AG10803 (cell line): Measurements from ENCODE around the gene SOCS7.
"Not testable (repeated sequence)": the region's sequence is repeated elsewhere in the genome, so short reads cannot be mapped to it uniquely, and the experiment has no call there.

Source experiments
- DNase-seq: peaks from one replicate; pipeline ENCODE4 v3.0.0; 2010; ENCODE audit warnings: low read depth
- H3K4me3 ChIP-seq: 2 replicates; pipeline ENCODE4 v1.5.1; 2011; ENCODE audit warnings: mild to moderate bottlenecking, low read length, control low read depth
- TF ChIP-seq, protein P1 (sequence below): conservative IDR thresholded peaks from 2 replicates; pipeline ENCODE4 v1.5.1; 2011; ENCODE audit warnings: mild to moderate bottlenecking, low read length, control low read depth, inconsistent platforms

The SOCS7 gene

DNA sequence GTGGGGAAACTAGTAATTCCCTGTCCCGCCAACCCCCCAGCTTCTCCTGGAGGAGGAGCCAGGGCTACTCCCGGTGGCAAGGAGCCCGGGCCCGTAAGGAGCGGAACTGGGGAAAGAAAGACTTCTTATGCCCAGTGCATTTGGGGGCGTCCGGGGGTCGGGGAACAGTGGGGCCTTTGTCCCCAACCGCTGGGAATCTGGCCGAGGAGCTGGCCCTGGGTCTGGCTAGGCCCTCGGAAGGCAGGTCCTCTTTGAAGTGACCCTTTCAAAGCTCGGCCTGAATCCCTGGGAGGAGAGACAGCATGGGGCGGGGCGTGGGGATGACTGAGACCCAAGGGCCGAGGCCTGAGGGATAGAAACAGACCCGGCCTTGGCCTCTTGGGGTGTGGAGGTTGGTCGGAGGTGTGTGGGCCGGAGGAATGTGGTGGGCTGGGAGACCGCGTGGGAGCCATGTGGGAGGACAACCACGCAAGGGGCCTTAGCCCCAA, 82.6 kb downstream of the SOCS7 start:
- TF ChIP-seq, protein P1, sequence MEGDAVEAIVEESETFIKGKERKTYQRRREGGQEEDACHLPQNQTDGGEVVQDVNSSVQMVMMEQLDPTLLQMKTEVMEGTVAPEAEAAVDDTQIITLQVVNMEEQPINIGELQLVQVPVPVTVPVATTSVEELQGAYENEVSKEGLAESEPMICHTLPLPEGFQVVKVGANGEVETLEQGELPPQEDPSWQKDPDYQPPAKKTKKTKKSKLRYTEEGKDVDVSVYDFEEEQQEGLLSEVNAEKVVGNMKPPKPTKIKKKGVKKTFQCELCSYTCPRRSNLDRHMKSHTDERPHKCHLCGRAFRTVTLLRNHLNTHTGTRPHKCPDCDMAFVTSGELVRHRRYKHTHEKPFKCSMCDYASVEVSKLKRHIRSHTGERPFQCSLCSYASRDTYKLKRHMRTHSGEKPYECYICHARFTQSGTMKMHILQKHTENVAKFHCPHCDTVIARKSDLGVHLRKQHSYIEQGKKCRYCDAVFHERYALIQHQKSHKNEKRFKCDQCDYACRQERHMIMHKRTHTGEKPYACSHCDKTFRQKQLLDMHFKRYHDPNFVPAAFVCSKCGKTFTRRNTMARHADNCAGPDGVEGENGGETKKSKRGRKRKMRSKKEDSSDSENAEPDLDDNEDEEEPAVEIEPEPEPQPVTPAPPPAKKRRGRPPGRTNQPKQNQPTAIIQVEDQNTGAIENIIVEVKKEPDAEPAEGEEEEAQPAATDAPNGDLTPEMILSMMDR: no peak
- no peak for DNase-seq
- H3K4me3 ChIP-seq: no peak overlapping the region

DNA sequence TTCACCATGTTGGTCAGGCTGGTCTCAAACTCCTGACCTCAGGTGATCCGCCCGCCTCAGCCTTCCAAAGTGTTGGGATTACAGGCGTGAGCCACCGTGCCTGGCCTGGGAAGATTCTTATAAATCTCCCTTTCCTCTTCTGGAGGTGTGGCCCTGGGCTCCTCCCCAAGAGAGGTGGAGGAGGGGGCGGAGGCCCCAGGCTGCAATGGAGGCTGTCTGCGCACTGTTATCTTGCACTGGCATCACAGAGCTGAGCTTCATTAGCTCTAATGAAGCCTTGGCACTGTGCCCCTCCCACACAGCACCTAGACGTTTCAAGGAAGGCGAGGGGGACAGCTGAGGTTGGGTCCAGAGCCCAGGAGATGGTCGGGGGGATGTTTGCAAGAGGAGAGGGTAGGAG, 84.2 kb downstream of the SOCS7 start:
- H3K4me3 ChIP-seq: no peak overlapping the region
- TF ChIP-seq, protein P1: no peak
- no peak for DNase-seq

DNA sequence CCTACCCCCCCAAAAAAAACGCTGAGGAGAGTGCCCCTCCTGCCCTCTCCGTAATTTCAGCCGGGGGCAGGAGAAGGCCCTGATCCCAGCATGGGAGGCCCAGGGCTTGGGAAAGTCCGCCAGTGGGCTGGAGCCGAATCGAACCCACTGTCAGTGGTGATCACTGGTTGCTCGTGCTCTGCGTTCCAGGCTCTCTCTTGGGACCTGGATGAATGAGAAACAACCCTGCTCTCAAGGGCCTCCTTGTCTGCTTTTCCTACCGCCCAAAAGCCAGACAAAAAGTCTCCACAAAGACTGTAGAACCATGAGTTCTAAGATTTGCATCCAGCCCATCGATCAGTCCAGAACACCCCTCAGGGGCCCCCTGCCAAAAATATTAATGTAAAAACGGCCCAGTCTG, 84.7 kb downstream of the SOCS7 start:
- no peak for DNase-seq
- TF ChIP-seq, protein P1: no peak
- no peak overlapping the region for H3K4me3 ChIP-seq

GRCh38 chr17:38437313-38437712, 85.7 kb downstream of the SOCS7 start:
- not testable (repeated sequence) for DNase-seq, H3K4me3 ChIP-seq

DNA sequence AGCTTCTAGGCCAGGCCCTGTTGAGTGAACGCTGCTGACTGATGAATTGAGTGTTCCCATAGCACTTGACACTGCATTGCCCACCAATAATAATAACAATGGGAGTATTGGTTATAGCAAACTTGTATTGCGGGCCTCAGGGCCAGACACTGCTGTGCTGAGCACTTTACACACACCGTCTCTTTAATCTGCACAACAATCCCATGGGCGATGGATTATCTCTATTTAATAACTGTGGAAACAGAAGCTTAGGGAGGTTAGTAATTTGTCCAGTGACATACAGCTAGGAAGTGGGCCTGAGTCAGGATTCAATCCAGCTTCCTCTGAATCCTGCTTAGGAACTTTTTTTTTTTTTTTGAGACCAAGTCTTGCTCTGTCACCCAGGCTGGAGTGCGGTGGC, 87.8 kb downstream of the SOCS7 start:
- TF ChIP-seq, protein P1: no peak
- no peak overlapping the region for H3K4me3 ChIP-seq
- no peak for DNase-seq

GRCh38 chr17:38440614-38441397, 89.2 kb downstream of the SOCS7 start:
- no peak for DNase-seq
- H3K4me3 ChIP-seq: no peak overlapping the region

GRCh38 chr17:38441429-38442061, 89.9 kb downstream of the SOCS7 start:
- no peak overlapping the region for H3K4me3 ChIP-seq
- TF ChIP-seq, protein P1: no peak
- no peak for DNase-seq

More at GRCh38 chr17:38440614-38441397, 89.2 kb downstream of the SOCS7 start:
- TF ChIP-seq, protein P1: no peak
